Cerebellar cortex (tissue), 1 donor: ENCODE data around the gene ZNF467.
A peak's percentile ranks its signal among the peaks of the same experiment; 100 is the strongest.

ENCODE experiments used
- DNase-seq: peaks from one replicate; pipeline ENCODE4 v3.0.0-alpha.2; 2015; ENCODE audit warnings: low spot score

The ZNF467 gene

GRCh38 chr7:149748076-149748874, 25.1 kb downstream of the ZNF467 start:
- no peak for DNase-seq

GRCh38 chr7:149743476-149744255, 29.7 kb downstream of the ZNF467 start:
- no peak for DNase-seq

GRCh38 chr7:149742075-149742701, 31.2 kb downstream of the ZNF467 start:
- peak; percentile 87 for DNase-seq

- DNase-seq = peak; percentile 57
Measured at GRCh38 chr7:149741629-149742028, 31.8 kb downstream of the ZNF467 start.

- DNase-seq = no peak
Measured at GRCh38 chr7:149736478-149737360, 36.7 kb downstream of the ZNF467 start.

GRCh38 chr7:149735779-149736477, 37.5 kb downstream of the ZNF467 start:
- no peak for DNase-seq

- DNase-seq = no peak
Measured at GRCh38 chr7:149735181-149735602, 38.2 kb downstream of the ZNF467 start.

GRCh38 chr7:149734791-149735075, 38.7 kb downstream of the ZNF467 start:
- DNase-seq = no peak

GRCh38 chr7:149733924-149734790, 39.2 kb downstream of the ZNF467 start:
- DNase-seq = no peak

GRCh38 chr7:149733131-149733923, 40.1 kb downstream of the ZNF467 start:
- DNase-seq = no peak

- DNase-seq = no peak
Measured at GRCh38 chr7:149732611-149733010, 40.8 kb downstream of the ZNF467 start.

- no peak for DNase-seq
Measured at GRCh38 chr7:149732111-149732561, 41.3 kb downstream of the ZNF467 start.

GRCh38 chr7:149731207-149731955, 42.0 kb downstream of the ZNF467 start:
- DNase-seq = no peak

- DNase-seq = no peak
Measured at GRCh38 chr7:149729983-149730801, 43.2 kb downstream of the ZNF467 start.

GRCh38 chr7:149729586-149729982, 43.8 kb downstream of the ZNF467 start:
- DNase-seq = no peak

GRCh38 chr7:149728491-149729375, 44.7 kb downstream of the ZNF467 start:
- no peak for DNase-seq
